GM23338 (cell line): ENCODE results near the gene WDR5B. TPM values are rescaled to one million over a fixed set of nuclear protein-coding genes. Genes with fewer than 3 reads are reported as not detected.

Experiments used
- ATAC-seq: fragments of 200-7000 bp; cut with Tn5 transposase; 3 replicates; pipeline ENCODE4 v1.9.1; 2020
- DNase-seq: peaks from one replicate; pipeline ENCODE4 v3.0.0-alpha.2; 2015; ENCODE audit warnings: low spot score
- H2AFZ ChIP-seq: fragments of 200-600 bp; sonication (generic); 2 replicates; pipeline ENCODE4 v1.8.0; 2016; ENCODE audit warnings: antibody characterized with exemption, mild to moderate bottlenecking, moderate library complexity
- H3F3A ChIP-seq: fragments of 200-600 bp; sonication (generic); replicated peaks from 2 replicates; pipeline ENCODE4 v1.8.0; 2017; ENCODE audit warnings: antibody characterized with exemption, mixed run types, low read depth
- H3K27ac ChIP-seq: fragments of 200-600 bp; sonication (generic); 2 replicates; pipeline ENCODE4 v1.6.1; 2016; ENCODE audit warnings: low read depth
- H3K27me3 ChIP-seq: fragments of 200-600 bp; sonication (generic); 2 replicates; pipeline ENCODE4 v1.8.0; 2016; ENCODE audit warnings: mild to moderate bottlenecking, mixed run types, moderate library complexity; ENCODE audit not compliant: insufficient read depth
- H3K36me3 ChIP-seq: fragments of 200-600 bp; sonication (generic); 2 replicates; pipeline ENCODE4 v1.8.0; 2016; ENCODE audit warnings: mild to moderate bottlenecking; ENCODE audit not compliant: insufficient read depth
- H3K4me1 ChIP-seq: fragments of 200-600 bp; sonication (generic); 2 replicates; pipeline ENCODE4 v1.8.0; 2016; ENCODE audit warnings: mild to moderate bottlenecking, moderate library complexity; ENCODE audit not compliant: insufficient read depth
- H3K4me2 ChIP-seq: fragments of 200-600 bp; sonication (generic); 2 replicates; pipeline ENCODE4 v1.7.1; 2017; ENCODE audit warnings: mixed run types
- H3K4me3 ChIP-seq: fragments of 200-600 bp; sonication (generic); 2 replicates; pipeline ENCODE4 v1.6.1; 2016; ENCODE audit warnings: mixed run types
- H3K79me2 ChIP-seq: fragments of 200-600 bp; sonication (generic); replicated peaks from 2 replicates; pipeline ENCODE4 v1.8.0; 2017; ENCODE audit warnings: mild to moderate bottlenecking; ENCODE audit not compliant: insufficient read depth
- H3K9me2 ChIP-seq: fragments of 200-600 bp; sonication (generic); 2 replicates; pipeline ENCODE4 v1.8.0; 2017; ENCODE audit not compliant: insufficient read depth
- H4K20me1 ChIP-seq: fragments of 200-600 bp; sonication (generic); replicated peaks from 2 replicates; pipeline ENCODE4 v1.8.0; 2017; ENCODE audit warnings: mild to moderate bottlenecking; ENCODE audit not compliant: insufficient read depth
- H3K27ac Mint-ChIP-seq: 2 replicates; pipeline ENCODE4 v1.8.0; 2020; ENCODE audit warnings: inconsistent platforms, mild to moderate bottlenecking, moderate library complexity, mixed read lengths
- H3K27me3 Mint-ChIP-seq: 3 replicates; pipeline ENCODE4 v1.8.0; 2022; ENCODE audit warnings: low read depth, mild to moderate bottlenecking, moderate library complexity, mixed read lengths, inconsistent platforms; ENCODE audit not compliant: insufficient read depth, poor library complexity
- H3K36me3 Mint-ChIP-seq: 3 replicates; pipeline ENCODE4 v1.8.0; 2021; ENCODE audit warnings: low read depth, mild to moderate bottlenecking, inconsistent platforms, moderate library complexity, mixed read lengths
- H3K4me1 Mint-ChIP-seq: 3 replicates; pipeline ENCODE4 v1.8.0; 2020; ENCODE audit warnings: mild to moderate bottlenecking, inconsistent platforms, mixed read lengths
- H3K4me3 Mint-ChIP-seq: 3 replicates; pipeline ENCODE4 v1.8.0; 2021; ENCODE audit warnings: moderate library complexity, mild to moderate bottlenecking, inconsistent platforms, mixed read lengths
- H3K9me3 Mint-ChIP-seq: 3 replicates; pipeline ENCODE4 v1.8.0; 2020; ENCODE audit warnings: moderate library complexity, mild to moderate bottlenecking, inconsistent platforms, mixed read lengths
- CREB1 ChIP-seq: fragments of 250-450 bp; sonication (Bioruptor Pico); IDR thresholded peaks from 2 replicates; pipeline ENCODE4 v1.5.0; 2020; ENCODE audit warnings: low read depth, mild to moderate bottlenecking, moderate library complexity
- CTCF ChIP-seq, 2 experiments: fragments of 200-600 bp in 1 of 2; sonication (generic) in 1 of 2; conservative IDR thresholded peaks; 2 replicates each; pipeline versions ENCODE4 v1.5.1 to v1.6.1; 2016 to 2017; ENCODE audit warnings: antibody characterized with exemption in 2 of 2, low read depth in 2 of 2, mild to moderate bottlenecking in 2 of 2, moderate library complexity in 1 of 2
- EZH2phosphoT487 ChIP-seq: fragments of 200-600 bp; sonication (generic); IDR thresholded peaks from one replicate; pipeline ENCODE4 v1.8.1; 2018; ENCODE audit warnings: antibody characterized with exemption; ENCODE audit not compliant: unreplicated experiment
- POLR2AphosphoS5 ChIP-seq: IDR thresholded peaks from 2 replicates; pipeline ENCODE4 v1.6.1; 2016; ENCODE audit warnings: antibody characterized with exemption, low read depth
- REST ChIP-seq: IDR thresholded peaks from one replicate; pipeline ENCODE4 v1.6.1; 2018; ENCODE audit warnings: antibody characterized with exemption; ENCODE audit not compliant: unreplicated experiment
- STAT1 ChIP-seq: IDR thresholded peaks from one replicate; pipeline ENCODE4 v1.6.1; 2016; ENCODE audit warnings: antibody characterized with exemption; ENCODE audit not compliant: unreplicated experiment
- polyA plus RNA-seq: library from polyadenylated mRNA; unstranded; fragments of >200 nt; fragmentation: Nextera tagmentation; extraction: Ambion mirVana; gene quantifications from 2 replicates; pipeline ENCODE4 v1.2.1, GENCODE V29; 2016
- total RNA-seq: library from RNA; depleted of rRNA; stranded (reverse); fragments of >200 nt; shearing (Covaris generic); gene quantifications from 2 replicates; pipeline ENCODE4 v1.2.3, GENCODE V29; 2014
- TF ChIP-seq, protein P1 (sequence below): IDR thresholded peaks from 2 replicates; pipeline ENCODE4 v1.6.1; 2016; ENCODE audit warnings: antibody characterized with exemption

WDR5B gene
- total and polyA plus RNA-seq, 2 experiments from 2014 or later = 0.81 to 2.7 TPM

GRCh38 chr3:122382888-122383666 lies 32.8 kb downstream of the WDR5B start, which contains the start of gene MIX23:
MIX23 (minus strand) TSS chr3:122383231; CDS start chr3:122383224, 7 bp downstream.
- peak within 1 kb of the TSS; percentile 88 for H2AFZ ChIP-seq
- ATAC-seq = peak; percentile 73
- H3K4me1 Mint-ChIP-seq = peaks cover 13% of the 10 kb centered on the region; the same call in 2 of the 3 replicates
- peak within 1 kb of the TSS; percentile 80 for H3K4me3 ChIP-seq
- peak; percentile 95 for DNase-seq
- no peaks in the 10 kb centered on the region for H3K9me3 Mint-ChIP-seq
- H3K79me2 ChIP-seq = peaks cover 63% of the 10 kb centered on the region
- H3K27ac Mint-ChIP-seq = peak within 1 kb of the TSS; percentile 96
- peak within 1 kb of the TSS; percentile 96 for H3K4me2 ChIP-seq
- H3K27ac ChIP-seq = peak within 1 kb of the TSS; percentile 79
- no peaks in the 10 kb centered on the region for H3K36me3 ChIP-seq
- H3F3A ChIP-seq = no peaks in the 10 kb centered on the region
- TF ChIP-seq REST = no peak
- TF ChIP-seq STAT1 = no peak
- TF ChIP-seq, protein P1, sequence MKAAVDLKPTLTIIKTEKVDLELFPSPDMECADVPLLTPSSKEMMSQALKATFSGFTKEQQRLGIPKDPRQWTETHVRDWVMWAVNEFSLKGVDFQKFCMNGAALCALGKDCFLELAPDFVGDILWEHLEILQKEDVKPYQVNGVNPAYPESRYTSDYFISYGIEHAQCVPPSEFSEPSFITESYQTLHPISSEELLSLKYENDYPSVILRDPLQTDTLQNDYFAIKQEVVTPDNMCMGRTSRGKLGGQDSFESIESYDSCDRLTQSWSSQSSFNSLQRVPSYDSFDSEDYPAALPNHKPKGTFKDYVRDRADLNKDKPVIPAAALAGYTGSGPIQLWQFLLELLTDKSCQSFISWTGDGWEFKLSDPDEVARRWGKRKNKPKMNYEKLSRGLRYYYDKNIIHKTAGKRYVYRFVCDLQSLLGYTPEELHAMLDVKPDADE = no peak
- no peak for TF ChIP-seq CTCF (conservative IDR thresholded peaks at IDR 0.05; ENCODE audit: low read depth in 2 of 2)
- 0 out of 2 replicates have a peak, but pooled peaks have one; percentile 8 for TF ChIP-seq CREB1 (CRISPR knock-in tag)
- no peak for TF ChIP-seq EZH2phosphoT487
- peak; percentile 81 for TF ChIP-seq POLR2AphosphoS5
- H4K20me1 ChIP-seq = peaks cover 4% of the 10 kb centered on the region; the same call in 1 of the 2 replicates
- H3K4me3 Mint-ChIP-seq = peak within 1 kb of the TSS; percentile 98
- no peaks in the 10 kb centered on the region for H3K27me3 ChIP-seq
- peaks cover 3% of the 10 kb centered on the region; the same call in 1 of the 3 replicates for H3K36me3 Mint-ChIP-seq
- H3K9me2 ChIP-seq = no peaks in the 10 kb centered on the region
- H3K4me1 ChIP-seq = peaks cover 21% of the 10 kb centered on the region
- peaks cover 4% of the 10 kb centered on the region for H3K27me3 Mint-ChIP-seq
